ENCODE data around the gene ZBTB18.

The ZBTB18 gene

DNA sequence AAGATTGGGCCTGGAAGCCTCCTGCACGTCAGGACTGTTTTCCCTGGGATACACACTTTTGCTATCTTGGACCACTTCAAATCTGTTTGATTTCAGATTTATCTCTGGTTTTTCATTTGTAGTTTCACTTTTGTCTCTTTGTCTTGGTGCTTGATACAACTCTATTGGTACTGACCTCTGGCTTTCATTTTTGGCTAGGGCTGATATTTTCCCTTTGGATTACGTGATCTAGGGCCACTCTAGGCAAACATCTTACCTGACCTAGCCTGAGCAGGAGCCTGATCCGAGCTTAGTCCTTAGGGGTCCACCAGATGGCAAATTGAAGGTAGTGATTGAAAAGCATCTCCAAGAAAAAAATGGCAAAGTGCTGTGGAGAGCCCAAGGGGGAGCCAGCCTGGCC lies 39.6 kb downstream of the ZBTB18 start:
- DNase-seq (ENCODE audit: low read depth), result no peak

DNA sequence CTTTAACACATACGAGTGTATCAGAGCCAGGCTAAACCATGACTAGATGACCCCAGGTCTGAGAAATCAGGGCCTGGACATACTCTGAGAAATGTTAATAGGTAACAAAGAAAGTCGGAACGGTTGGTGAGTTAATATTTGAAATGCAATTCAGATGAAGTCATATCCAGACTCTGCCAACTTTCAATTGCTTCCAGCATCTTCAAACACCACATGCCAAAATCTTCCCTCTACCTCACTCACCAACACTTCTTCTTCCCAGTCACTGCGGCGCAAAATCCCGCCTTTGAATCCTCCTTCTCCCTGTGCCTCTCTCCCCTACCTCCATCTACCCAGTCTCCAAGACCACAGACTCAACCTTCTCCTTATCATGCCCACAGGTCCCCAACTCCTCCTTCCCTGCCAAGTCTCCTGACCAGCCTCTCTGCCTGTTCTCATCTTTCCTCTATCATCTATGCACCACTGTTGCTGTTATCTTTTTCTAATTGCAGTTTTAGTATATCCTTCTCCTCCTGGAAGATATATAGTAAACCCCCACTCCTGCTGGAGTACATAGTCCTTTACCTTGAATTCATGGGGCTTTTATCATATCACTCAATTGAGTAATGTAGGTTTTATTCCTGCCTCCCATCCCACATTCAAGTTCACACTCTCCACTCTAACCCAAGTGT lies 41.3 kb downstream of the ZBTB18 start:
- no peak for DNase-seq (ENCODE audit: low read depth)

DNA sequence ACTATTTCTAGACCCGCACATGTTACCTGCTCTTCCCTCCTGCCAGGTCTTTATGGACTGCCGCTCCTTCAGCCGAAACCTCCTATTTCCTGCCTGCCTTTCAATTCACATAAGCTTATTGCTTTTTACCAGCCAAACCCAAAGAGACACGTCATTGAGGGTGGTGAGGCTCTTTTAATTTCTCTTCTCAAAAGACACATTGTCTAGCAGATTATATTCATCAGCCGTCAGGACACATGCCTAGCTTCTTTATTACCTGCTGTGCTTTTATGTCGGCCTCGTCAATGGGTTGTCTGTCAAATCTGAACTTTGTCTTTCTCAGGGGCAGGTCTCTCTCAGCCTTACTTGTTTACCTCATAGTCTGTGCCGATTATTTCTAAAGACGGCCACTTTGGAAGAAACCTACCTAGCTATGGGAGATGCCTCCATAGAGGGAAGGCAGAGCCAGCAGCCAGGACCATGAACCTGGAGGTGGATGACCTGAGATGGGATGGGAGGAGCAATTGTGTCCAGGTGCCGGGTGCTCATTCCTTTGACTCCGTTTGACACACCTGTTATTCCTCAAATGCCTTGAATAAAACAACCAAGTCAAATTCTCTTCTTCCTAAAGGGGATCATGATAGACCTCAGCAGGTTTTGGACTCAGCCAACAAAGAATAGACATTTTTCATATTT lies 42.0 kb downstream of the ZBTB18 start:
- DNase-seq (ENCODE audit: low read depth), result no peak

DNA sequence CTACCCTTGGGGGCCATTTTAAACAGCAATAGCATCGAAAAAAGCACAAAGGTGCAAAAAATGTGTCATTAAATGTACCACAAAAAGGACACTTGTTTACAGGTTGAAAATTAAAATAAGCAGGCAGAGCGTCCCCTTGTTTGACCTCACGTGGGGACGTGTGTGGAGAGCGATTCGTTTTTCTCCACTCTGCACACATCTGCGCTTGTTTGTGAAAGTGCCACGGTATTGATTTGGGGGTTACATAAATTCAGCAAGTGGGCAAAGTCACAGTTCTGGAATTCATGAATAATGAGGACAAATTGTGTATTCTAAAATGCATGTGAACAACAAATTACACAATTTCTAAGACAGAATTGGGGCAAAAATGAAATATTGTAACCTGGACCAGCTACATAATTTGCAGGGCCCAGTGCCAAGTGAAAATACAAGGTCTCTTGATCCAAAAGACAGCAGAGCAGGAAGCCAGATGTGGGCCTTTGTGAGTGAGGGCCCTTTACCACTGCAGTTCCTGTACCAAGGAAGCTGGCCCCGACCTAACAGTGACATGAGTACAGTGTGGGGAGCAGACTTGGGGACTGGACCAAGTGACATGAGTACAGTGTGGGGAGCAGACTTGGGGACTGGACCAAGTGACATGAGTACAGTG lies 43.9 kb downstream of the ZBTB18 start:
- no peak for DNase-seq (ENCODE audit: low read depth)

DNA sequence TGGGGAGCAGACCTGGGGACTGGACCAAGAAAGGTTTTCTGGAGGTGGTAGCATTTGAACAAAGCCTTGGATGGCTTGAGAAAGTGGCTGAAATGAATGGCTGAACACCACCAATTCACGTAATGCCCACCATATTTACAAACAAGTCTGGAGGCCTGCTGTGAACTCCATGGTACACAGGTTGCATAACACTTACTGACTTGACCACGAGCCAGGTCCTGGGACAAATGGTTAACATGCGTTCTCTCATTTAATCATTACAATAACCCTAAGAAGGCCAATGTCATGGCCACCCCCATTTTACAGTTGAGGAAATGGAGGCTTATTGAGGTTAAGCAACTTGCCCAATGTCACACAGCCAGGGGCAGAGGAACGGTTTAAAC lies 44.4 kb downstream of the ZBTB18 start:
- no peak for DNase-seq (ENCODE audit: low read depth)

DNA sequence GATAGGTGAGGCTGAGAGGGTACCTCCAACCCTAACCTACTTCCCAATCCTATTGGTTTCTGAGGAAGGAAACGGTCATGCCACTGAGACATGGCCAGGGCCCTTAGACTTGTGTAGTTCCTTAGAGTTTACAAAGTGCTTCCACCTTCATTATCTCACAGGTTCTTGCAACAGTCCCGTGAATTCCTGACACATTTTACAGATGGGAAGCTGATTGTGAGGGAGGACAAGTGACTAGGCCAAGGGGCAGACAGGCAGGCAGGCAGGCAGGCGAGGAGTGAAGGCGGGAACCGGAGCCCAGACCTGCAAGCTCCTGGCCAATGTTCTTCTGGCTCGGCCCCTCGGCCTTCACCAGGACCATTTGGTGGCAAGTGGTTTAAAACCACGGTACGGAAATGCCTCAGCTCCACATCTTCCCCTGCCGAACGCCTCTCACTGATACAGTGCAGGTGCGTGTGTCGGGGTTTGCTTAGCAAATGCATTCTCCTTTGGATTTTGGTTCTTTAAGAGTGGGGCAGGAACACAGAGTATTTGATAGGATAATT lies 45.1 kb downstream of the ZBTB18 start:
- no peak for DNase-seq (ENCODE audit: low read depth)

DNA sequence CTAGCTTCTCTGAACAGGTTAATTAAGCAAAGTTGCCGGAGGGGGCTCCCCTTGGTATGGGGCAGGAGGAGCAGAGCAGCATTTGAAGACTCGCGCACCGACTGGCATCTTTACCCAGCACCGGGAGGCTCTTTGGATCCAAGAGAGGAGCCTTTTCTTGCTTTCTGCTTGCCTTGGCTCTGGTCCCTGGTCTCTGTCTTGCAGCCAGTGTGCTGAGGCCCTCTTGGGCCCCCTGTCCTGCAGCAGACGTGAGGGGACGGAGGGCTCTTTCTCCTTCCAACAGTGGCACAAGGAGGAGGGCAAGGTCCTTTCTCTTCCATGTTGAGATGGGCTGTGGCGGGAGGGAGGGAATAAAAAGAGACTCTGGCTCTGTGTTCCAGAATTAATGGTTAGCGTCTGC lies 45.6 kb downstream of the ZBTB18 start:
- DNase-seq (ENCODE audit: low read depth), result no peak

DNA sequence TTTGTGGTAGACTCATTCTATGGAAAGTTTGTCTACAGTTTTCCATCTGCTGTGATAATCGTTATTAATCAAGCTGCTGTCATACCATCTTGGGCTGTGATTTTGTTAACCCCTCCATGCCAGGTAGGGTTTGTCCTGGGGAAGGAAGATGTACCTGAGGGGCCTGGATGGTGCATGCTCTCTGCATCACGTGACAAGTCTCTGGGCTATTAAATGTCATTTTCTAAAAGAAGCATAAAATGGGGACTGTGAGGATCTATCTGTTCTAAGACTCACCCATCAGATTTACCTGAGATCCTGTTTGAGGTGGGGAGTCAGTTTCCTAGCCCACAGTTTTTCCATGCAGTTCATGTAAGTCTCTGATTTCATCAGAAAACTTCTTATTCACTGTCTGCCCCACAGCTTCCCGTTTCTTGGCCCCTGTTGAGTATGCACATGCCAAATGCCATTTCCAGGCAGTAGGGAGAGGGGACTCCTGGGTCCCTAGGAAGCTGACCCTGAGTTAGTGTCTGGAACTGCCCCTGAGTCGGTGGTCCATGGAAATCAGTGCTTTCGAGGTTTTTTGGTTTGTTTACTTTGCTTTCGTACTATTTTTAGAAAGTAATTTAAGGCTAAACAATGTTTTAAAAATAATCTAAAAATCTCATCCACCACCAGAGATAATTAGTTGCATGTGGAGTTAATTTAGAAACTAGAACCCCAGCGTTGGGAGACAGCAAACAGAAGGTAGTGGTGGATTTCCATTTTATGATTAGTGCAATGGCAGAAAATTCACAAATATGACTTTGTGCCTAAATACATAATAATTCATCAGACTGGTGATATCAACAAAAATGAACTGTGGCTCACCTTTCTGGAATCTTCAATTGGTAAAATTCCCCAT lies 46.7 kb downstream of the ZBTB18 start:
- no peak for DNase-seq (ENCODE audit: low read depth)

DNA sequence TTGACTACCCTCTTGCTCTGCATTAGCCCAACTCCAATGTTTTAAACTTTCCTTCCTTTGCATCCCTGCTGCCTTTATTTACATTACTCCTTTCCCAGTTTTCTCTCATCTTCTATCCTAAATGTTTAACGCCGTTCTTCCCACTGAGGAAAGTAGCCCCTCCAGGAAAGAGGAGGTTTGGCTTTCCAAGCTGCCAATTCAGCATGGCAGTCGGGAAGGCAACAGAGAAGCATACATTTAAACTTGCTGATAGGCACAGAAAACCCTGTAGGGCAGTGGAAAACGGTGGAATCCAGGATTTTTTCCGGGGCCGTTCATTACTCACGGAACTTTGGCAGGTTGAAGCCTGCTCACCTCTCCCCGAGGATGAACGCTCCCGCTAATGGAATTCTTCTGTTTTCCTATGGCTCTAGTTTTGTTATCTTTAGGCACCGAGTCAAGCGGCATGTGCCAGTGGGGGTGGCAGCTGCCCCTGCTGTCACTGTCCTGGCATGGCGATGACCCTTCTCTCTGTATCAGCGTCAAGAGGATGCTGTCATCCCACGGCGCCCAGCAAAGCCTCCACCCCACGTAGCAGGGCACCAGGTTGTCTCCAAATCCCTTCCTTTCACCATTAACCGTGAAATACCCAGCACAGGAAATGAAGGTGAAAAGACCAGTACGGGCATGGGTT lies 48.3 kb downstream of the ZBTB18 start:
- DNase-seq (ENCODE audit: low read depth), result no peak

DNA sequence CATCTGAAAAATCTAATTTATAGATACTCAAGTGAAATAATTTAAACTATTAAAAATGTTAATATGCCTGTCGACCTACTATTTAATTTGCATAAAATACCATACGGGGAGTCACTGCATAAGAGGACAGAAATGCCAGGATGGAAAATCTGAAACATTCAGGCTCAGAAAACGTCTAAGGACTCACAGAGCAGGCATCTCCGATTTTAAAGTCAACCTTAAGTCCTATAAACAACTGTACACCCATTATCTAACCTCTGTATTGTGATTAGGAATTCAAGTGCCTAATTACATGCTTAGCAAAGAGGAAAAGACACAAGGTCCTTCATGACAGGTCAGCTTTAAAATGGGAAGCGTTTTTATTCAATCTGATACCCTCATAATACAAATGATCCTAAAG lies 49.2 kb downstream of the ZBTB18 start:
- DNase-seq (ENCODE audit: low read depth), result no peak

DNA sequence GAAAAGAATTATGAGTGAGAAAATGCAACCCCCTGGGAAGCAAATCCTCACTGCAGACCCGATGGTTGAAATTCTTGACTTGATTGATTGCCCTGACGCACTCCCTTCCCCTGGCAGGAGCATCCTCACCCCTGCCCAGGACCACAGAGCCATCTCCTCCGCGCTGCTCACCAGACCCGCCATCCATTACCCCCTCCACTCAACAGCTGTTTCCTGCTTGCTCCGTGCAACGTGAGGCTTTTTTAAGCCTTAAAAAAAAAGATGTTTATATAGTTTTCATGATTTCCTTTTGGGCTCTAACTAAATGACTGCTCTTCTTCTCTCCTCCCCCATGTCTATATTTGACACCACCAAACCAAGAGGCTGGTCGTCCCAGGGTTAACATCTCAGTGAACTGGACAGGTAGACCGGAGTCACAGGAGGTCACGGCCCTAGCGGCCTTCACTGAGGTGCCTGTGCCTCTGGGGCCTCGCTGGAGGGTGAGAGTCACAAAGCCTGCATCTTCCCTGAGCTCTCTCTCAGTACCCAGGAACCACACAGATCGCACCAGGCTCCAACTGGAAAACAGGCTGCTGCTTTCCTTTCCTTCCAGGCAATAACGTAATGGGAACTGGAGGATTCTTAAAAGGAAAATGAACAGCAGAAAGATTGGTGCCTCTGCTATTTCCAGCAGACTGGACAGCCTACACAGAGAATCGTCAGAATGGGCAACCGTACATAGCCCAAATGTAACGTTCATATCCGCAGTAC lies 49.8 kb downstream of the ZBTB18 start:
- no peak for DNase-seq (ENCODE audit: low read depth)

DNA sequence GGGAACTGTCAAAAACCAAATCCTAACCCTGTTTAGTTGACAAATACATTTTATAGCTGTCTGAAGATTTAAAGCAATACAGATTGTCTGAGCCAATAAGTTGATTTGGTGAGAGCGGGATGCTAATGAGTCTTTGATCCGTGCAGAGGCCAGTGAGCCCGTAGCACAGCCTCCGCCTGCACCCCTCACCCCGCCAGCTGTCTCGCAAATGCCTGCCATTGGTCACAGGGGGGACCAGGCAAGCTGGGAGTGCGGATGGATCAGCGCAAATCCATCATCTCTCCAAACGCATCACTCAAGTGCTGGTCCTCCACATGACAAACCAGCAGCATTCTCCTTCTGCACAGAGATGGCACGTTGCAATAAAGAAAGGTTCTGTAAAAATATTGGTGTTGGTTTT lies 51.0 kb downstream of the ZBTB18 start:
- no peak for DNase-seq (ENCODE audit: low read depth)

DNA sequence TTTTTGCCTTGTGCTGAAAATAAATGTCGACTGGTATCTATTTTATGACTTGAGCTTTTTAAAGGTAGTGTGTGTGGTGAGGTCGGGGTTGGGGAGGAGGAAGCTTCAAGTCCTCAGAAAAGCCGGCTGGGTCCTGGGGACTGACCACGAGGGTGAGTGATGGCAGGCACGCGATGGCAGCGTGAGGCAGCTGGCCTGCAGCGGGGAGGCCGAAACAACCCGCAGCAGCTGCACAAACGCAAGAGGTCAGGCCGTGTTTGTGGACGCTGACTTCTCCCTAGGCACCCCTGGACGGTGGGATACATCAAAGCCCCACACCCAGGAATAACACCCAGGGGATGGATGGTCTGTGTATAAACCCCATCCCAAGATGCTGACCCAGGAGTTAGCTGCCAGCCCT lies 51.4 kb downstream of the ZBTB18 start:
- DNase-seq (ENCODE audit: low read depth), result no peak

DNA sequence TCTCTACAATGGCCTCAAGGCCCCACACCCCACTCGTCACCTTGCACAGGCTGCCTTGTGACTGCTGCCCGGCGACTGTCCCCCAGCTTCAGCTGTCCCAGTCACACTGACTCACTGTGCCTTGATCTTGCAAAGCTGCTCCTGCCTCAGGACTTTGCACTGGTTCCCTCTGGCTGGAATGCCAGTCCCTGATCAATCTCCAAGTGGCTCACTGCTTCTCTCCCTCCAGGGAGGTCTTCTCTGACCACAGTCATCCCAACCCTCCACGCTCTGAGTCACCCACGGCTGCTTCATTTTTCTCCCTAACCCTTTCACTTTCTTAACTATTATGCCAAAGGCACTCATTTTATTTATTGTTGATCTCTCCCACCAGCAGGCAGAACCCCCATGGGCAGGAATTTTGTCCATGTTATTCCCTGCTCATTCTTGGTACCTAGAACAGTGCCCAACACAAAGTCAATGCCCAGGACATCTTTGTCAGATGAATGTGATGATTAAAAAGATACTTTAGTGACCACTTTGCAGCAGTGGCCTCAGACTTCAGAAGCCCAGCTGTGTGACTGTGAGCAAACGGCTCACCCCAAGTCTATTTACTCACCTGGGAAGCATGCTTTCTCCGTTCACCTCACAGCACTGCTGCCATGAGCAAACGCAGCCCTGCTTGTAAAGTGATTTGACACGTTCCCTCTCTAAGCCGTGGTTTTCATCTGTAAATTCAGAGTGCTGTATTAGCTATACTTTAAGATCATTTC lies 53.4 kb downstream of the ZBTB18 start:
- no peak for DNase-seq (ENCODE audit: low read depth)

DNA sequence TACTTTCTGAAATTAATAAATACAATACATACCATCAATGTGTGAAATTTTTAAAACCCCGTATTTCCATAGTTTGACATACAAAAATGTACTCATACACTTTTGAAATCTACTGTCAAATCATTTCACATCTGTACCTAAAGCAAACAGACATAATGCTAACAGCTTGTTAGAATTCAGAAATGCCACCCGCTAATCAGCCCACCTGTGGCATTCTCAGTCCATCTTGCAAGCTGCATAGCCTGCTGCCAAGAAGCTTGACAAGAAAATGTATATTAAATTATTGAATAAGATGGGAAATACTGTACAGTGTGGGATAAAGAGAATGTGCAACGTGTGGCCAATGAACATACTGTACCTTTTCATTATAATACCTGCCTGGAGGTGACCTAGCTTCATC lies 55.1 kb downstream of the ZBTB18 start:
- DNase-seq (ENCODE audit: low read depth), result no peak
